ENCODE data around the gene COL18A1. TPM values are rescaled to one million over a fixed set of nuclear protein-coding genes. Genes with fewer than 3 reads are reported as not detected.

Gene COL18A1
- total RNA-seq, 1 donor, result 33.7 TPM

GRCh38 chr21:45555557-45556301, 150.8 kb downstream of the COL18A1 start:
- peak overlapping the region; percentile 48 for H3K4me3 ChIP-seq (ENCODE audit: low read depth, low read length)
- peak; percentile 54 for TF ChIP-seq CTCF (IDR thresholded peaks at IDR 0.05; ENCODE audit: insufficient read depth, low read depth, low read length)
- peak; percentile 72 for DNase-seq (ENCODE audit: low read depth)

- no peak for DNase-seq (ENCODE audit: low read depth)
- H3K4me3 ChIP-seq (ENCODE audit: low read depth, low read length), result no peak overlapping the region
- TF ChIP-seq CTCF (IDR thresholded peaks at IDR 0.05; ENCODE audit: insufficient read depth, low read depth, low read length), result no peak
Observed at GRCh38 chr21:45556302-45556644, 151.3 kb downstream of the COL18A1 start.

GRCh38 chr21:45556645-45557615, 152.0 kb downstream of the COL18A1 start:
- no peak for DNase-seq (ENCODE audit: low read depth)
- TF ChIP-seq CTCF (IDR thresholded peaks at IDR 0.05; ENCODE audit: insufficient read depth, low read depth, low read length), result no peak
- H3K4me3 ChIP-seq (ENCODE audit: low read depth, low read length), result no peak overlapping the region

GRCh38 chr21:45557616-45558043, 152.7 kb downstream of the COL18A1 start:
- DNase-seq (ENCODE audit: low read depth), result no peak
- TF ChIP-seq CTCF (IDR thresholded peaks at IDR 0.05; ENCODE audit: insufficient read depth, low read depth, low read length), result no peak
- no peak overlapping the region for H3K4me3 ChIP-seq (ENCODE audit: low read depth, low read length)

DNA sequence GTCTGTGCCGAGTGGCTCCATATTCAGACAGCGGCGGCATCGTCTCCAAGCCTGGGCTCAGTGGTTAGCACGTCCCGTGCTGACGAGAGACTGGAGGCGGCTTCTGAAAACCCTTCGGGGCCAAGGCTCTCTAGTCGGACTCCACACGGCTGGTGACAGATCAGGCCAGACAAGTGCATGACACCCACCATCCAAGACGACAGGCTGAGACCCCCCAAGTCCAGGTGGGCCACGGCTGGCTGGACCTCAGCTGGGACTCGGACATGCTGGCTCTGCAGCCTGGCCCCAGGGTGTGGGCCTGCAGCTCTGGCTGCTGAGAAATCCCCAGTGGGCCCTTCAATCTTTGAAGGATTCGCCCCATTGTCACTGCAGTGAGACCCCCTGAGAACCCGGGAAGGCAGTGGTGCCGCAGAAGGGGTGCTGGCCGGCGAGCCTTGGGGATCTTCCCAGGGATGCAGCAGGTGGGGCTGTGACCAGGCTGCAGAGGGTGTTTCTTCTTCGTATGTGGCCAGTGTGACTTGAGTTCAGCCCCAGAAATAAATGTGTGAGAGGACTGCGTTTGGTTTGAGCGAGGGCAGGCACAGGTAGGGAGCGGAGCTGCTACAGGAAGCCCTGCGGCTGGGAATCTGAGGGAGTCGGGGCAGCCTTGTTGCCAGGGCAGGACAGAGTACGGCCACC, 153.2 kb downstream of the COL18A1 start:
- DNase-seq (ENCODE audit: low read depth), result no peak
- H3K4me3 ChIP-seq (ENCODE audit: low read depth, low read length), result no peak overlapping the region

More for the DNA sequence above, 153.2 kb downstream of the COL18A1 start:
- no peak for TF ChIP-seq CTCF (IDR thresholded peaks at IDR 0.05; ENCODE audit: insufficient read depth, low read depth, low read length)
